MV-4-11 (cell line): Measurements from ENCODE around the gene SARNP.
A peak's percentile ranks its signal among the peaks of the same experiment; 100 is the strongest.

Source experiments
- DNase-seq: peaks from one replicate; lab custom pipeline; 2025; lab: John Stamatoyannopoulos, UW

SARNP gene

GRCh38 chr12:55724226-55724939 lies 93.1 kb downstream of the SARNP start:
- DNase-seq = peak; percentile 81

DNA sequence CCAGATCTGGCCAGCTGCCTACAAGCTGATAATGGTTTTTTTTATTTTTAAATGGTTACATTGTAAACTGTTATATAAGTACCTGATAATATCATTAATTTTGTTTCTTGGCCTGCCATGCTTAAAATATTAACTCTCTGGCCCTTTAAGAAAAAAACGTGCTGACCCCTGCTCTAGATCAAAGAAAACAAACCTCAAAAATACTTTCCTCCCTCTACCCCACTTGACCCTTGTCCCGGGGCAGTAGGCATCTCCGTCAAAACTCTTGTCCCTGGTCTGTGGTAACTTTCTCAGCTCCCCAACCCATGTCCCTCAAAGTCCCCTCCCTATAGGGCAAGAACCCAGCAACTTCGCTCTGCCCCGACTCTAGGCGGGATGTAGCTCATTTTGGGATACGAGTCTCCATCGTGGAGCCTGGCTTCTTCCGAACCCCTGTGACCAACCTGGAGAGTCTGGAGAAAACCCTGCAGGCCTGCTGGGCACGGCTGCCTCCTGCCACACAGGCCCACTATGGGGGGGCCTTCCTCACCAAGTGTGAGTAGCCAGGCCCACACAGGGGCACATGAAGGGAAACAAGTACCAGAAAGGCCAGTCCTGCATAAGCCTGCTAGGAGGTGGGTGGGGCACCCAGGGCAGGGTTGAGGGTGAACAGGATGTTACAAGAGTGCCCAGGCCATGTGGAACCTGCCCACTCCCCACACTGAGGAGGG lies 93.9 kb downstream of the SARNP start:
- DNase-seq = no peak

DNA sequence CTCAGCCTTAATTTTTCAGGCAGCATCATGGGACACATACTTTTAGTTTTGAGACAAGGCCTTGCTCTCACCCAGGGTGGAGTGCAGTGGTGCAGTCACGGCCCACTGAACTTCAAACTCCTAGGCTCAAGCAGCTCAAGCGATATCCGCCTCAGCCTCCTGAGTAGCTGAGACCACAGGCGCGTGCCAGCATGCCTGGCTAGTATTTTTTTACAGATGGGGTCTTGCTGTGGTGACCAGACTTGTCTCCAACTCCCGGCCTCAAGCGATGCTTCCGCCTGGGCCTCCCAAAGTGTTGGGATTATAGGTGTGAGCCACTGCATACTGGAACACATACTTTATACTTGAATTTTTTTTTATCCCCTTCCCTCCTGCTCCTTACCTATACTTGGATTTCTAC lies 94.6 kb downstream of the SARNP start:
- DNase-seq = no peak

DNA sequence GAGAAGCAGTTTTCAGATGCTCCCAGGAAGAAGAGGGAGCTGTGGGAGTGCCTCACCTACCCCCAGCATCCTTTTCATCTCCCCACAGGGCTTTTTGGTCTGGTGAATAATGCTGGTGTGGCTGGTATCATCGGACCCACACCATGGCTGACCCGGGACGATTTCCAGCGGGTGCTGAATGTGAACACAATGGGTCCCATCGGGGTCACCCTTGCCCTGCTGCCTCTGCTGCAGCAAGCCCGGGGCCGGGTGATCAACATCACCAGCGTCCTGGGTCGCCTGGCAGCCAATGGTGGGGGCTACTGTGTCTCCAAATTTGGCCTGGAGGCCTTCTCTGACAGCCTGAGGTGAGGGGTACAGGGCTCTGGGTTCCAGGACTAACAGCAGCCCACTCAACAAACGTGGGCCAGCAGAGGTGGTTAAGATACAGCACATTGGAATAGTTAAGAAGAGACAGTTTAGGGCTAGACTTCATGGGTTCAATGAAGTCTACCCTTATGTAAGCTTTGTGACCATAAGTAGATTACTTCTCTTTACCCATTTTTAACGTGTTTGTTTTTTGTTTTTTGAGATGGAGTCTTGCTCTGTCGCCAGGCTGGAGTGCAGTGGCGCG lies 95.8 kb downstream of the SARNP start:
- no peak for DNase-seq

GRCh38 chr12:55720894-55721444 lies 96.6 kb downstream of the SARNP start:
- peak; percentile 99 for DNase-seq

- no peak for DNase-seq
Observed at GRCh38 chr12:55720071-55720564, 97.4 kb downstream of the SARNP start, which contains the start of gene RDH5. Gene RDH5, plus strand, starts transcription at chr12:55720393. Its CDS starts 792 bp downstream, at chr12:55721185.

GRCh38 chr12:55719371-55719770 lies 98.2 kb downstream of the SARNP start:
- no peak for DNase-seq

DNA sequence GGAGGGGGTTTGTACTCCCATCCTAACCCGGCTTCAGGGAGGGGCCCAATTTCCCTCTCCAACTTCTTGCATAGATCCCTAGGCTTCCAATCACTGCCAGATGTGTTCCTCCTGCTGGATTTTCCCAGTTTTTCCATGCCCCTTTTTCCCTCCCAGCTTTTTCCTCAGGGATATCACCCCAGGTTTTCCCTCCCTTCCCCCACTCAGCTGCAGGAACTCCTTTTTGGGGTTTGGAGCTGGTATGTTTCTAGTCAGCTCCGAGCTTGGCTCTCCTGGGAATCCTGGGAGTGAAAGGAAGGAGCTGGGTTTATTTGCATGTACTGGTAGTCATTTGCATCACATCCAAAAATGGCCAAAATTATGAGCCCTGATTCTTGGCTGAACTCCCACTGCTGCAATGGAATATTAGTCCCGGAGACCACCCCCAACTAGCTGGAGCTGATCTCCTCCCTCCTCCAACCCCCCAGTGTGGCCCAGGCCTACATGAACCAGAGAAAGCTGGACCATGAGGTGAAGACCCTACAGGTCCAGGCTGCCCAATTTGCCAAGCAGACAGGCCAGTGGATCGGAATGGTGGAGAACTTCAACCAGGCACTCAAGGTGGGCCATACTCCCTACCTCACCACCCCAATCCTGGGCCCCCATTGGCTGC lies 98.8 kb downstream of the SARNP start:
- no peak for DNase-seq

- DNase-seq = no peak
Observed at GRCh38 chr12:55718015-55718414, 99.5 kb downstream of the SARNP start.

GRCh38 chr12:55717011-55718007 lies 100.2 kb downstream of the SARNP start:
- no peak for DNase-seq

DNA sequence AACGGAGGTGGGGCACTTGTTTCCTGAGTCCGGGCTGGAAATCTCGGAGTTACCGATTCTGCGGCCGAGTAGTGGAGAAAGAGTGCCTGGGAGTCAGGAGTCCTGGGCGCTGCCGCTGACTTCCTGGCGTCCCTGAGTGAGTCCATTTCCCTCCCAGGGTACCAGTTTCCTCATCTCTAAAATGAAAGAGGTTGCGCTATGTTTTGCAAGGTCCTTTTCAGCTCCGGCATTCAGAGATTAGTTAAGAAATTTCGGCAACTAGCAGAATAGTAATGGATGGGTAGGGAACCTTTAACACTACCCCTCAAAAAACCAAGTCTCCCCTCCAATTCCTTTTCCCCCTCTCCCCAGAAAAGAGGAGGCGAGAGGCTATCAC lies 101.0 kb downstream of the SARNP start:
- no peak for DNase-seq

- DNase-seq = peak; percentile 87
Observed at GRCh38 chr12:55715833-55716581, 101.5 kb downstream of the SARNP start, which contains the start of gene BLOC1S1. Gene BLOC1S1, plus strand, starts transcription at chr12:55716046. Its CDS starts 6 bp downstream, at chr12:55716052.

GRCh38 chr12:55715169-55715764 lies 102.3 kb downstream of the SARNP start:
- DNase-seq = no peak

- no peak for DNase-seq
Observed at GRCh38 chr12:55713721-55714120, 103.8 kb downstream of the SARNP start.

GRCh38 chr12:55712700-55713415 lies 104.7 kb downstream of the SARNP start:
- DNase-seq = no peak

DNA sequence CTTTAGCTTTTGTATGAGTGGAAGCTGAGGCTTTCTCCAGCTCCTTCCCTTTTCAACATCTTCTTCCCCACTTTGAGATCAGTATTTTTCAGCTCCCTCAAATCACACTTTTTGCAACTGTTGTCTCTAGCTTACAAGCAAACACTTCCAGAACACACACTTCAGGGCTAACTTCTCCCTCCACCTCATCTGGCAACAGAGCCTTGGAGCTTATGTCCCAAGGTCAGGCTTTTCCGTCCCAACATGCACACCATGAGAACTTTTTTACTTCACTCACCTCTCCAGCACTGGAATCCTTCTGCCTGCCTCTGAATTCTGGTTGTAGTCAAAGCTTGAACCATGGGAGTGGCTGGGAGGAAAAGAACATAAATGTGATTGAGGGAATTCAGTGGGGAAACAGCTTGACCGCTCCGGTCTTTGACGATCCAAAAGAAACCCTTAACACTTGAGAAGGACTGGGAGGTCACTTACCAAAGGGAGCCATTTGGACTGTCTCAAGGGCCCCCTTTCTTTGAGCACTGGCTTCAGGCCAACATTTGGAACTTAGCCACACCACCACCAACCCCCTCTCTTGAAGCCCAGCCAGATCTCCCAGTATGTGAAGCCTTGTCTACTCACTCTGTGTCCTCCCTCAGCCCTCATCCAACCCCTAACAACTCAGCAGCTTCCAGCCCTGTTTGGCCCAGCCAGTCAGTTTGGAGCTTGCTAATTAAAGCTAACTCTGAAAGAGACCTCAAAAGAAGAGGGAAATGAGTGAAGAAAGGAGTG lies 105.6 kb downstream of the SARNP start:
- DNase-seq = no peak

GRCh38 chr12:55708695-55709233 lies 108.8 kb downstream of the SARNP start:
- peak; percentile 49 for DNase-seq
